Stimulated activated CD8-positive, alpha-beta memory T cell treated with anti-CD3 and anti-CD28 coated beads, Interleukin-12 subunit alpha, Interleukin-12 subunit beta, amount 100 ng/mL, for 24 hours (primary cell): ENCODE measurements around the gene CRTC2.

Source experiments
- DNase-seq: peaks from one replicate; pipeline ENCODE4 v3.0.0-alpha.2; 2020; ENCODE audit errors: extremely low read depth

The CRTC2 gene

DNA sequence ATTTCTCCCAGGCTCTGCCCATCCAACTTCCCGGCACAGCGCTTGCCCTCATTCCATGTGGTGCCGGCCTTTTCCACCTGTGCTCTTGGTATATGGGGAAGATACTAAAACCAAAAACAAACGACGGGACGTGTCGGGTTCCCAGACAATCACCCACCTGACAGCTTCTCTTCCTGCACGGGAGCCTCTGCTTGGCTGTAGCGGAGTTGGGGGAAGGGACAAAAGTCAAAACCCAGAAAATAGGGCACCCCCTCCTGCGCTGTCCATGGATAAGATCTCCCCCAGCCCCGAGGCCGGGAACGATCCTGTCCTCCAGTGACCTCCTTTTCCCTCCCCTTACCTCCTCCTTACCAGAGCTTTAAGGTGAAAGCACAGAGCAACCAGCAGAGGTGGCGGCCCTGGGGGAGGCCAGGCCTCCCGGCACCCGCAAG lies 18.4 kb upstream of the CRTC2 start:
- no peak for DNase-seq

DNA sequence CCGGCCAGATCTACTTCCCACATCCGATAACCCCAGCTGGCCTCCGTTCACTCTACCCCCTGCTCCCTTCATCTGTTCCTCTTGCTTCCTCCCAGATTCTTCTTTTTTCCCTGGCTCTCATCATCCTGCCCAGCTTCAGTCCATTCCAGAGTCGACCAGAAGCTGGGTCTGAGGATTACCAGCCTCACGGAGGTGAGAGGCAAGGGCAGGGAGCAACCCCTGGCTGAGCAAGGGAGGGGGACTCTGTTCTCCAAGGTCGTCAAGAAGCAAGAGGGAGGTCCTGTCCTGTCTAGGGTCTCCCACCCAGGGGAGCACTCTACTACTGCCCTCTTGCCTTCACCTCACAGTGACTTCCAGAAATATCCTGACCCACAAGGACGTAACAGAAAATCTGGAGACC lies 15.1 kb upstream of the CRTC2 start:
- DNase-seq: no peak

DNA sequence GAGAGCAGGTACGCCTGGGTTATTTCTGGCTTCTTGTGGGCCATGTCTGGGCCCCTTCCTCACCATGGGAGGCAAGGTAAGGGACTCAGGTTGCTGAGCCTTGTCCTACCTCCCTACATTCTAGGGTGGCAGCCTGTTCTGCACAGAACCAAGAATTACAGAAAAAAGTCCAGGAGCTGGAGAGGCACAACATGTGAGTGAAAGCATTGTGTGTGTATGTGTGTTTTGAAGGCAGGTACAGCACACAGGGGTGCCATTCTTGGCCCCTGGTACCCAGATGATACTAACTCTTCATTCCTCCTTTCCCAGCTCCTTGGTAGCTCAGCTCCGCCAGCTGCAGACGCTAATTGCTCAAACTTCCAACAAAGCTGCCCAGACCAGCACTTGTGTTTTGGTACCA lies 14.7 kb upstream of the CRTC2 start:
- DNase-seq: no peak

DNA sequence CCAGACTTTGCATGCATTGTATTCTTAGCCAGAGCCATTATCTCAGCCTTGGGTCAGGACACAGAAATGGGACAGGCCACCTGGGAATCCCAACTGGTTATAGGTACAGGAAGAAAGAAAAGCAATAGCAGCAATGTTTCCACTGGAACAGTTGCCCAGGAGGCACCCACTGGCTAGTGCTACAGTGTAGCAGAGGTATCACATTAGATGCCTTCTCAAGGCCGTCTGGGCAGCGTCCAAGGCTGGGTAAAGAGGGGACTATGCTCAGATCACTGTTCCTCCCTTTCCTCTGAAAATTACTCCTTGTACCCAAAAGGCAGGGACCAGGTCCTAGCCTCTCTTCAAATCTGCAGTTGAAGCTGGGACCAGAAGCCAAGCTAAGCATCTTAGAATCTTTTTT lies 11.9 kb upstream of the CRTC2 start:
- no peak for DNase-seq

DNA sequence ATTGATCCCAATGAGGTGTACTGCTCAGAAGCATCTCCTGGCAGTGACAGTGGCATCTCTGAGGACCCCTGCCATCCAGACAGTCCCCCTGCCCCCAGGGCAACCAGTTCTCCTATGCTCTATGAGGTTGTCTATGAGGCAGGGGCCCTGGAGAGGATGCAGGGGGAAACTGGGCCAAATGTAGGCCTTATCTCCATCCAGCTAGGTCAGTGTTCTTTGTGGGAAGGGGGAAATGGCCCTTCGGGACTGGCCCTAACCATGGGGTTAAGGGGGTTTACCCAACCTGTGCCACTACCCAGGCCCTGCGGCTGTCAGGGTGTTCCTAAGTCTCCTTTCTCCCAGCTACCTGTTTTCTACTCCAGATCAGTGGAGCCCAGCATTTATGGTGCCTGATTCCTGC lies 10.6 kb upstream of the CRTC2 start:
- no peak for DNase-seq

DNA sequence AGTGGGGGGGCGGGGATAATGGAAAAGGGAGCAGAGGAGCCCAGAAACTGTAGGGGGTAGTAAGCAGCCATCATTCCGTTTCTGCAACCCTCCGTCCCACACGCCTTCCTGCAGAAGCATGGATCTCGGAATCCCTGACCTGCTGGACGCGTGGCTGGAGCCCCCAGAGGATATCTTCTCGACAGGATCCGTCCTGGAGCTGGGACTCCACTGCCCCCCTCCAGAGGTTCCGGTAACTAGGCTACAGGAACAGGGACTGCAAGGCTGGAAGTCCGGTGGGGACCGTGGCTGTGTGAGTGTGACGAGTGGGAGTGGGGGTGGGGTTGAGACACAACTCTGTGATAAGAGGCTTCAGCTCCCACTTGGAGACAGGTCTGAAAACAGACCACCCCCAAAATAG lies 10.0 kb upstream of the CRTC2 start:
- DNase-seq: no peak

DNA sequence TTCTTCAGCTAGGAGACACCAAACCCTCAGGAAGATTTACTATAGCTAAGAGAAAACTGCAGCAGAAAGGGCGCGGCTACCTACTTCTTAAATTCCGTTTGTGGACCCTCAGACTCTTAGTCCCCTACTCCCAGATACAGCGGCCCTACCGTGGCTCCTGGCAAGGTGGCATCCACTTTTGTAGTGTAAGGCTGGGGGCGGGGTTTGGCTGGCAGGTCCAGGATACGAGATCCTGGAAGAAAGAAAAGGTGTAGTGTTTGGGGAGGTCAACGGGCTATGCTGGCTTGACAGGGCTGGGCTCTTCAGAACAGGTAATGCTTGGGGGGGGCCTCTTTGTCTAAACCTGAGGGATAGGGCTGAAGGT lies 9.6 kb upstream of the CRTC2 start:
- no peak for DNase-seq

DNA sequence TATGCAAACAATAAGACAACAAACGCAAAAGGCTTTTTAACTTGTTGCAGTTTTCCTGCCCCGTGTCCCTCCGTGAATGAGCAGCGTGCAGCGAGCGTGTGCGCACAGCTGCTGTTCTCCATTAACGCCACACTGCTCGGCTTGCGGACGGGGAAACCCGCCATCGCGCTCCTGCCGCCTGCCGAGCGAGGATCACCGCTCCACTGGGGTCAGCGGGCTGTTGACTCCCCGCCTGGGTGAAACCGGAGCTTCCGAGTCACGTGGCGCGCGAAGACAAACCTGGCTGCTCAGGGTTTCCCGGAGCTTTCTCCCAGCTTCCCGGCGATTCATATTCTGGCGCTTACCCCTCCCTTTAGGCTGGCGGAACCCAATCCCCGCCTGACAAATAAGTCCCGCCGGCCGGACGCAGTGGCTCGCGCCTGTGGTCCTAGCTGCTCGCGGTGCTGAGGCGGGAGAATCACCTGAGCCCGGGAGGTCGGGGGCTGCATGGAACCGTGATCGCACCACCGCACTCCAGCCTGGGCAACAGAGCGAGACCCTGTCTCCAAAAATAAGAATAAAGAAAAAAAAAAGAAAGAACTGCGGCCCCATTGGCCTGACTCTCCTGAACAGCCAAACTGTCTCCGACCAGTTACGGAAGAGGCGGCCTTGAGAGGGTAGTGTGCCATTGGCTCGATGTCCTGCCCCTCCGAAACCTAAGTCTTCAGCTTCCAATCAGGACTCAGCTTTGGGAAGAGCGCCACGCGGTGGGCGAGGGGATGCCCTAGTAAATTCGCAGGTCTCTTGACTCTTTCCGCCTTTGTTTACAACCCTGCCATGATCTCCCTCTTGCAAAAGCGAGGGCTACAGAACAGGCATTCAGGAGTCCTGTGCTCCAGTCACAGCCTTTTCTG lies 8.9 kb upstream of the CRTC2 start, which contains the start of gene CREB3L4:
CREB3L4 (plus strand) TSS at position 796 of the 893 bp plus-strand sequence. CDS start 624 bp downstream, outside the sequence.
- no peak for DNase-seq

DNA sequence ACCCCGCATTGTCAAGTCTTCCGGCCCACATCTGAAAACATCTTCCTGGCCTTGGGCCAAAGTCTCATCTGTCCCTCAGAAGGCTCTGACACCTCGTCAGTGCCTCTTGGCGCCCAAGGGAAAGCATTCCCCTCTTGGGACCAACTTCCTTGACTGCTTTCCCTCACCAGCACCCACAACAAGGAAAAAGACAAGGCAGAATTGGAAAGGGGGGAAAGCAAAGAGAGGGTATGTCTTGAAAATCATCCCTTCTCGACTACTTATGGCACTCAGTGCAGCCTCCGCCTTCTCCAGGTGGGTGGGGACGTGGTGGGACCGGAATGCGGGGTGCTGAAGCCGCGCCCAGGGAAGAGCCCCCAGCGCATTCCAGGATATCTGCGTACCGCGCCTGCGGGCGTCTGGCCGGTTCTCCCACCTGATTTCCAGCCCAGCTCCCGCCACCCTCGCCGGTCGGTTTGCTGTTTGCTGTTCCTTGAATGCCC lies 5.5 kb upstream of the CRTC2 start:
- DNase-seq: no peak

DNA sequence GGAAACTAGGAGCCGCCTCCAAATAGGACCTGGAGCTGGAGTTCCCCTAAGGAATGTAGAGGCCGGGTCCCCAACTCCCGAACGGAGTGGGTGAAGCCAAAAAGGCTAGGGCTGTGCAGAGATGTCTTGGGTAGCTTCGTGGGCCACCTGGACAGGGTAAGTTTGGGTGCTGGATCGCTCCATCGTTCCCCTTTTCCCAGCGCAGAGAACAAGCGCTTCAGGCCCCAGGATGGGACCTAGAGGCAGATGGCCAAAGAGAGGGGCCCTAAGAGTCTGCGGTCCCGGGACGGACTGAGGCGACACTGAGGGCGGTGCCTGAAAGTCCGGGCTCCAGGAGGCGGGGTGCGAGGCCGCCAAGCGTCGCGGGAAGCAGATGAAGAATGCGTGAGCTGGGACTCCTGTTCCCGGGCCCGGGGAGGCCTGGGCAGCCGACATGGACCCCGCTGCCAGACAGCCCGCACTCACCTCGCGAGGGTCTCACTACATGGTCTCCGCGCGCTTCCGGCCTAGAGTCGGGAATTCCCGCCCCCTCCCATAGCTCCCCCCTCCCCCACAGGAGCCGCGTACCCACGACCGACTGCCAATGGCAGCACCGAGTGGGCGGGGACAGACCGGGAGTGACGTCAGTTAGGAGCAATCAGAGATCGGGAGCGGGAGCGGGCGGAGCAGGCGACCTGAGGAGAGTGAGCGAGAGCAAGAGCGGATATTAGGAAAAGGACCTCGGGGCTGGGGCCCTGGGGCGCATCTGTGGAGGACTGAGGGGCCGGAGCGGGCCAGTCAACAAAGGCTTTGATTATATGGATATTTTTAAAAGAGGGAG lies 4.8 kb upstream of the CRTC2 start, which contains the start of gene SLC39A1:
SLC39A1 (minus strand) TSS at position 508 of the 820 bp plus-strand sequence. CDS start 822 bp downstream, outside the sequence.
- DNase-seq: peak; percentile 94

DNA sequence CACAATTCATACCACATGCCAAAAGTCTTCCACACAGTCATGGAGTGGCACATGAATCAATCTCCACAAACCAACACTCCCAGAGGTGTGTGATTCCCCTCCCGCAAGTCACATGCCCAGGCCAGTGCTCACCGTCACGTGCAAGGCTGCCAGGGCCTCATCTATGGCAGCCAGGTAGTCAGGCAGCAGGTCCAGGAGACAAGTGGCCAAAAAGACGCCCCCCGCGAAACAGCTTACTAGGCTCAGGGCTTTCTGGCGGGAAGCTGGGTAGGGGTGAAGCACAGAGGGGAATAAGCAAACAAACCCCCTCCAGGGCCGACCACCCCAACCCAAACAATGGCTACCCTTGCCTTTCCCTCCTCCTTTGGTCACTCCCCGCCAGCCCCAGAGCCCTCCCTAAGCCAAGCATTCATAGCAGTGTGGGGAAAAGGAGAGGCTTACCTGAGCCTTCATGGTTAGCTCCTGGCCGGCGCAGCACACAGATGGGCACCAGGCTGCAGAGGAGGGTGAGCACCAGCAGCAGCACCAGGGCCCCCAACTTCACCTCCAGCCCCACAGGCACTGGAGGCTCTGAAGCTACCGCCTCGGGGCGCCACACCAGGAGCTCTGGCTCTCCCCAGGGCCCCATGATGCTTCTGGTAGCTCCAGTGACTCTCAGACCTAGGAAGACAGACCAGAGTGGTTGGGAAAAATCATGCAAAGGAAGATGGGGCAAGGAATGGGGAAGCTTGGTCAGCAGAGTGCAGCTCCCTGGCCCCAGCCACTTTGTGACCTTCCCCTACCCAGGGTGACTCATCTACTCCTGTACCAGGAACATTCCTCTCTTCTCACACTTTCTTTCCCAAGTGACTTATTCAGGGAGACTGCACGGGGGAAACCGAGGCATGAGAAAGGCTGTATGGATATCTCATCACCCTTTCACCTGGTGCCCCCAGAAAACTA lies 3.9 kb upstream of the CRTC2 start:
- no peak for DNase-seq

DNA sequence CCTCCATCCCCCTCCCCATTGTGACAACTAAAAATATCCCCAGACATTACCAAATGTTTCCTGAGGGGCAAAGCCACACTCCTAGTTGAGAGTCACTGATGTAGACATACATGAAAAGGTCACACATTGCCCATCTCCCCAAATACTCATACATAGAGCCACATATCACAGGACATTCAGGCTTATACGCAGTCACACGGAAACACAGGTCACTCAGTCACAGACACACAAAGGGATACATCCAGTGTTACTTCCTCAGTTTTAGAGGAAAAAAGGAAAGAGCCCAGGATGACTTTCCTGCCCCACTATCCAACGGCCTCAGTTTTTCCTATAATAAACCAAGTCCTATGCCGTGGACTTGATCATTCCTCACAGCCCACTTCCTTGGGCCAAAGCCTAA lies 3.0 kb upstream of the CRTC2 start:
- no peak for DNase-seq

DNA sequence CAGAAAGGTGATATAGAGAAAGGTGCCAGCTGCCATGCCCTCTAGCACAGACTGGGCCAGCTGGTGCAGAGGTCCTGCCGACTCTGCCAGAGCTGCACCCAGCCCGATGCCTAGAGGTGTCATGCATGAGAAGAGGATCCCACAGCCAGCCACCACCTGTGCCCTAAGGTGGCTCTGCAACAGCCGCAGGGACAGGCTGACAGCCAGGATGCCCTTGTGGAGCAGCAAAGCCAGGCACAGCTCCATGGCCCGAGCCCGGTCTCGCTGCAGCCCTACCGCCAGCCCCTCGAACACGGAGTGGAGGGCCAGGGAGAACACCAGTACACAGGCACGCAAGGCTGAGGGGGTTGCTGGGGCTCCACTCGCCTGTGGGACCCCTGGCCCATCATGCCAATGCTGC lies 1.8 kb upstream of the CRTC2 start:
- DNase-seq: no peak

DNA sequence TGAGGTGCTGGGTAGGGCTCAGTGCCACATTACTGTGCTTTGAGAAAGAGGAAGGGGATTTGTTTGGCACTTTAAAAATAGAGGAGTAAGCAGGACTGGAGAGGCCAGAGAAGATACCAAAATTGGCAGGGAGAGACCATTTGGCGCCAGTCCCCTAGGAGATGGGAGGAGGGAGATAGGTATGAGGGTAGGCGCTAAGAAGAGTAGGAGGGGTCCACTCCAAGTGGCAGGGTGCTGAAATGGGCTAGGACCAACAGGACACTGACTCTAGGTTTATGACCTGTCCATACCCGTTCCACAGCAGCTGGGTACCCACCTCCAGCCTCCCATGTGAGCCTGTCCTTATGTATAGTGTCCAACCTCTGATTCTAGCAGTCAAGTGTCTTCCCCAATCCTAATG lies 1.0 kb upstream of the CRTC2 start:
- no peak for DNase-seq

DNA sequence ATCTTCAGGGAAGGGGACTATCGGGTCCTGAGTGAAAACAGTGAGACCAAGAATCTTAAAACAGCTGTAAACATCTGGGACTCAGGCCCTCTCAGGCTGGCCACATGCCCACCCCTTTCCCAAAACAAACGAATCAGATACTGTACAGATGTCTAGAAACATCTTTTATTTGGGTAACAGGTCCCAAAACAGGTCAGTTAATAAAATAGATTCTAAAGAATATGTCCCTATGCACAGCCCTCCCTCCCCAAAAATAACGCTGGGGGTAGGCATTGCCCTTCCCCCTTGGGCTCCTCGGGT lies 499 bp upstream of the CRTC2 start:
- DNase-seq: no peak

DNA sequence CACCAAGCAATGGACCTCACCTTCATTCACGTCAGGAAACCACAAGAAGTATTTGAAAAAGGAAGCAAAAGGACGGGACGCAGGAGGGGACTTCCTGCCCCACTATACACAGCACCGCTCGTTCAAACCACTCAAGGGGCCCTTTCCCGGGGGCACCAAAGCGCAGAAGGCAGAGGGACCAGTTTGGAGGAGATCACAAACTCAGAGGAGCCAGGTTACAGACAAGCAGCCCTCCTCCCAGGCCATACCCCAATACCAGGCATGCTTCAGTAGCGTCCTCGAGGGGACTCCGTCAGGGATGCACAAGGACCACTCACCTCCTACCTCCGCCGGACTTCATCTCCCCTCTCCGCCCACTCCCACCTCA lies 685 bp downstream of the CRTC2 start:
- DNase-seq: no peak

DNA sequence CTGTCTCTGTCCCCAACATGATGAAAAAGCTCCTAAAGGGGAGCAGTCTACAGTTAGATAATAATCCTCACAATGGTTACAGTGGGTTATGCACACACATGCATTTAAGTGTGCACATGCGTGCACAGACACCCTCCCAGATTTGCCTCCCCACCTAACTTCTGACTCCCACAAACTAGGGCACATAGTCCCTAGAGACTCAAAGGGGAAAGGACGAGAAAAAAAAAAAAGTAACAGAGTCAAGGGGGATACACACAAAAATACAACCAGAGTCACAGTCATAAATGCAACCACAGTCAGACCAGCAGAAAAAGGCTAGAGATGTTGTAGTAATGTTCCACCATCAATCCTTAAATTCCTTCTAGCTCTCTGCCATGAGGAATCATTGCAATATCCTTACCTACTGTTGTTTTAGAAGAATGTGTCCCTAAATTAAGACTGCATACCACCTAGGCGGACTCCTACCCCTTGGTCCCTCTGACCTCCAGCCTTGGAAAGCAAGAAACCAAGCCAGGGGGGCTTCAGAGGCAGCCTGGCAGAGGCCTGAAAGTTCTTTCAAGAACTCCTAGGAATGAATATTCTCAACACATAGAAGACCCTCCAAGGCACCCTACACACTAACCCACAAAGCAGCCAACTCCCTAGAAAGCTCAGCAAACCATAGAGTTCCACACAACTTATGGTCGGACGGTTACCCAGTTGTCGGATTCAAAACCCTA lies 1.3 kb downstream of the CRTC2 start:
- no peak for DNase-seq

DNA sequence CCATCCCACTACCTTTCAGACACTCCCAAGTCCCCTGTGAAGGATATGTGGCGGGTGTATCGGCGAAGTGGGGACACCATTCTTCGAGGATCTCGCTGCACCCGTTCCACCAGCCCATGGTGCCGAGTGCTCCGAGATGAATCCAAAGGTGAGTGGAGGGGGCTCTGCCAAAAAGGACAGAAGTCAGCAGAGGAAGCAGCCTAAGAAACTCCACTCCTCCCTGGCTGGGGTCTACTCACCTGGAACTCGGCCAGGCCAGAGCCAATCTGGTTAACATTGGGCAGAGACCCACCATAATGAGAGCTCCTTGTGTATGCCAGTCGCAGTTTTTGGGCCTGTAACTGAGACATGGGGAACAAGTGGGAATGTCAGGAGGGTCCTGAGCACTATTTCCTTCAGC lies 3.6 kb downstream of the CRTC2 start:
- no peak for DNase-seq

DNA sequence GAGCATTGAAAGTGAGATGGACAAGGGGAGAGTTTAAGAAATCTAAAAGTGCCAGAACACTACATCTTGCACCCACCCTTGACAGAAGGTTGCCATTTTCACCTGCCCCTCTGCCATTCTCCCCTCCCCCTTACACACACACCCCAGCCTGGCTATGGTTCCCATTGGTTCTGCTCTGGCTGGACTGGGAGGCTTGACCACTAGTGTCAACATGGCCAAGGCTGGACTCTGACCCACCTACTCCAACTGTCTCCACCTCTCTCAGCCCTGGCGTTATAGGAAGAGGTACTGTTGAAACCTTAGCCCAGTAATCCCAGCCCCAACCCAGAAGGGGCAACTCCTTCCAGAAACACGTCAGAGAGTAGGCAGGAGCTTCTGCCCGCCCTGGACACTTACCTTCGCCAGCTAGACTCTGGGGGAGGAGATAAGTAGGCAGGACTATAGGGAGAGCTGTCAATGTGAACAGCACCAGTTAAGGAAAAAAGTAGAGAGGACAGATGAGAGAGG lies 4.5 kb downstream of the CRTC2 start:
- no peak for DNase-seq

DNA sequence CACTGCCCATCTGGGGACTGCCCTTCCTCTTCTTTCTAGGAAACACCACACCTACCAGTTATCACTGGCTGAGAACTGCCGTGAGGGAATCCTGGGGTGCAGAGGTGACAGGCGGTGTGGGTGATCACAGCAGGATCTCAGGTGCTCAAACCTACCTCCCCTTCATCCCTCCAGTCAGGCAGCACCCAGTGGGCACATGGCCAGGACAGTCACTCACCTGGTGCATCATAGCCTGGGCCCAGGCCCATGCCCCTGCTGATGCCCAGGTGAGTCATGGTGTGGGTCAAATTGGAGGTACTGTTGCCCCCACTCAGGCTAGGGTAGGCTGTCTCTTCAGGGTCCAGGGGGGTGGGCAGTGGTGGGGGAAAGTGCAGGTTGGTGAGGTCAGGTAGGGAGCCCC lies 6.6 kb downstream of the CRTC2 start:
- no peak for DNase-seq

DNA sequence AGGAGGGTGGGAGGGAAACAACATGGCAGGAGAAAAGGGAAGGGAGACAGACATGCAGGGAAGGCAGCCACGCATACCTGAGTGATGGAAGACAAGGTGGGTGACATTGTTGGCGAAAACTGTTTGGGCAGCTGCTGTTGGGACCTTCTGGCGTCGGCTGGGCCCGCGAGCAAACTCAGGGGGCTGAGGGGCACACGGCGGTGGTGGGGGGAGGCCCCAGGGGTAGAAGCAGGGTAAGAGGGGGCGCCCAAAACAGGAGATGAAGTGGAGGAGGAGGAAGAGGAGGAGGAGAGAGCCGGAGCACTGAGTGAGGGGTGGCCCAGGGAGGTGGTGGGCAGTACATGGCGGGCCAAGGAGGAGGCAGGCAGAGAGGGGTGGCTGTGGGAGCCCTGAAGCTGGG lies 7.2 kb downstream of the CRTC2 start:
- no peak for DNase-seq
